Ishikawa (cell line): ENCODE data around the gene SVBP.

ENCODE experiments used
- CEBPB ChIP-seq: IDR thresholded peaks from 2 replicates; pipeline ENCODE4 v1.6.1; 2012
- EGR1 ChIP-seq: IDR thresholded peaks from 2 replicates; pipeline ENCODE4 v1.6.1; 2012
- EP300 ChIP-seq: IDR thresholded peaks from 2 replicates; pipeline ENCODE4 v1.6.1; 2012; ENCODE audit warnings: borderline replicate concordance
- RAD21 ChIP-seq: IDR thresholded peaks from 2 replicates; pipeline ENCODE4 v1.6.1; 2012; ENCODE audit warnings: low read depth
- TAF1 ChIP-seq: IDR thresholded peaks from 2 replicates; pipeline ENCODE4 v1.6.1; 2012; ENCODE audit warnings: low read depth, mild to moderate bottlenecking
- TCF12 ChIP-seq: IDR thresholded peaks from 2 replicates; pipeline ENCODE4 v1.6.1; 2012; ENCODE audit warnings: low read depth
- TEAD4 ChIP-seq: IDR thresholded peaks from 2 replicates; pipeline ENCODE4 v1.6.1; 2012
- YY1 ChIP-seq: IDR thresholded peaks from 2 replicates; pipeline ENCODE4 v1.6.1; 2012; ENCODE audit warnings: low read depth
- ZBTB7A ChIP-seq: IDR thresholded peaks from 2 replicates; pipeline ENCODE4 v1.6.1; 2012; ENCODE audit warnings: low read depth
- TF ChIP-seq, protein P1 (sequence below): IDR thresholded peaks from 2 replicates; pipeline ENCODE4 v1.6.1; 2012; ENCODE audit warnings: low read depth, mild to moderate bottlenecking
- TF ChIP-seq, protein P2 (sequence below): IDR thresholded peaks from 2 replicates; pipeline ENCODE4 v1.6.1; 2012
- TF ChIP-seq, protein P3 (sequence below): IDR thresholded peaks from 2 replicates; pipeline ENCODE4 v1.6.1; 2012

DNA sequence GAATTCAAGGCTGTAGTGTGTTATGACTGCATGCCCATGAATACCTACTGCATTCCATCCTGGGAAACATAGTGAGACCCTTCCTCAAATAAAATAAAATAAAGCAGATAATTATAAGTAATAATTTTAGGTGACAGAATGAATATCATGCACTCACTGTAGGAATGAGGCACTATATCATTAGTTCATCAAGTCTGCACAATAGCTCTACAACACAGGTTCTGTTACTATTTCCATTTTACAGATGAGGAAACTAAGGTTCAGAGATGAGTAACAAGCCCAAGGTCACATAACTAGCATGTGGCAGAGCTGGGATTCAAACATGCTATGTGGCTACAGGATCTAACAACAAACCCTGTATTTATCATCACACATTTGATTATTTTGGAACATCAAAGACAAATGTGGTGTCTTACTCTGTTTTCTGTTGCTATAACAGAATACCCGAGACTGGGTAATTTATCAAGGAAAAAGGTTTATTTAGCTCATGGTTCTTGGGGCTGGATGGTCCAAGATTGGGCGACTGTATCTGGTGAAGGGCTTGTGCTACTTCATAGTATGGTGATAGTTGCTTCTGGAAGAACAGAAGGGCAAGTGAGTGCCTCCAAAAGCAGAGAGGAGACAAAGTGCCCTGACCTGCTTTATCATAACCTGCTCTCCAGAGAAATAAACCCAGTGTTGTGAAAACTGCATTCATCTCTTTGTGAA lies 24.4 kb upstream of the SVBP start:
- TF ChIP-seq TEAD4: no peak
- TF ChIP-seq, protein P1, sequence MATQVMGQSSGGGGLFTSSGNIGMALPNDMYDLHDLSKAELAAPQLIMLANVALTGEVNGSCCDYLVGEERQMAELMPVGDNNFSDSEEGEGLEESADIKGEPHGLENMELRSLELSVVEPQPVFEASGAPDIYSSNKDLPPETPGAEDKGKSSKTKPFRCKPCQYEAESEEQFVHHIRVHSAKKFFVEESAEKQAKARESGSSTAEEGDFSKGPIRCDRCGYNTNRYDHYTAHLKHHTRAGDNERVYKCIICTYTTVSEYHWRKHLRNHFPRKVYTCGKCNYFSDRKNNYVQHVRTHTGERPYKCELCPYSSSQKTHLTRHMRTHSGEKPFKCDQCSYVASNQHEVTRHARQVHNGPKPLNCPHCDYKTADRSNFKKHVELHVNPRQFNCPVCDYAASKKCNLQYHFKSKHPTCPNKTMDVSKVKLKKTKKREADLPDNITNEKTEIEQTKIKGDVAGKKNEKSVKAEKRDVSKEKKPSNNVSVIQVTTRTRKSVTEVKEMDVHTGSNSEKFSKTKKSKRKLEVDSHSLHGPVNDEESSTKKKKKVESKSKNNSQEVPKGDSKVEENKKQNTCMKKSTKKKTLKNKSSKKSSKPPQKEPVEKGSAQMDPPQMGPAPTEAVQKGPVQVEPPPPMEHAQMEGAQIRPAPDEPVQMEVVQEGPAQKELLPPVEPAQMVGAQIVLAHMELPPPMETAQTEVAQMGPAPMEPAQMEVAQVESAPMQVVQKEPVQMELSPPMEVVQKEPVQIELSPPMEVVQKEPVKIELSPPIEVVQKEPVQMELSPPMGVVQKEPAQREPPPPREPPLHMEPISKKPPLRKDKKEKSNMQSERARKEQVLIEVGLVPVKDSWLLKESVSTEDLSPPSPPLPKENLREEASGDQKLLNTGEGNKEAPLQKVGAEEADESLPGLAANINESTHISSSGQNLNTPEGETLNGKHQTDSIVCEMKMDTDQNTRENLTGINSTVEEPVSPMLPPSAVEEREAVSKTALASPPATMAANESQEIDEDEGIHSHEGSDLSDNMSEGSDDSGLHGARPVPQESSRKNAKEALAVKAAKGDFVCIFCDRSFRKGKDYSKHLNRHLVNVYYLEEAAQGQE: no peak
- TF ChIP-seq, protein P2, sequence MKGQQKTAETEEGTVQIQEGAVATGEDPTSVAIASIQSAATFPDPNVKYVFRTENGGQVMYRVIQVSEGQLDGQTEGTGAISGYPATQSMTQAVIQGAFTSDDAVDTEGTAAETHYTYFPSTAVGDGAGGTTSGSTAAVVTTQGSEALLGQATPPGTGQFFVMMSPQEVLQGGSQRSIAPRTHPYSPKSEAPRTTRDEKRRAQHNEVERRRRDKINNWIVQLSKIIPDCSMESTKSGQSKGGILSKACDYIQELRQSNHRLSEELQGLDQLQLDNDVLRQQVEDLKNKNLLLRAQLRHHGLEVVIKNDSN: no peak
- TF ChIP-seq, protein P3, sequence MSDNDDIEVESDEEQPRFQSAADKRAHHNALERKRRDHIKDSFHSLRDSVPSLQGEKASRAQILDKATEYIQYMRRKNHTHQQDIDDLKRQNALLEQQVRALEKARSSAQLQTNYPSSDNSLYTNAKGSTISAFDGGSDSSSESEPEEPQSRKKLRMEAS: no peak
- no peak for TF ChIP-seq EP300
- no peak for TF ChIP-seq TCF12
- TF ChIP-seq RAD21: no peak
- no peak for TF ChIP-seq YY1
- TF ChIP-seq TAF1: no peak
- no peak for TF ChIP-seq CEBPB
- no peak for TF ChIP-seq ZBTB7A
- TF ChIP-seq EGR1: no peak
